IMR-90 (cell line): ENCODE measurements around the gene RPA3. TPM values are rescaled to one million over a fixed set of nuclear protein-coding genes. Genes with fewer than 3 reads are reported as not detected.

Experiments used
- ATAC-seq: fragments of 200-7000 bp; cut with Tn5 transposase; 2 replicates; pipeline ENCODE4 v1.9.1; 2020; ENCODE audit warnings: low read depth, mild to moderate bottlenecking, moderate library complexity
- BruUV-seq: library from RNA; stranded (reverse); fragments of 400-500 nt; replicated peaks from 2 replicates; lab custom pipeline; 2021; lab: Mats Ljungman, UMichigan
- CTCF ChIA-PET: fragments of 300-600 bp; formaldehyde crosslinking; extraction: SDS; loops from one replicate; lab custom pipeline; 2021; ENCODE audit warnings: antibody characterized with exemption; lab: Yijun Ruan, JAX
- POLR2A ChIA-PET: fragments of 300-600 bp; sonication (Branson Sonifier 250); formaldehyde crosslinking; loops from one replicate; lab custom pipeline; 2022; ENCODE audit warnings: antibody characterized with exemption; ENCODE audit not compliant: unreplicated experiment; lab: Charles Lee
- DNase-seq: peaks from one replicate; pipeline ENCODE4 v3.0.0; 2013
- H2AFZ ChIP-seq: replicated peaks from 2 replicates; pipeline ENCODE3; 2013; ENCODE audit warnings: low read length, mild to moderate bottlenecking; ENCODE audit not compliant: poor library complexity
- H2AK5ac ChIP-seq: 2 replicates; pipeline ENCODE4 v1.6.1; 2013; ENCODE audit warnings: low read depth, low read length, inconsistent platforms
- H2AK9ac ChIP-seq: replicated peaks from 2 replicates; pipeline ENCODE3; 2013; ENCODE audit warnings: mild to moderate bottlenecking, low read depth, low read length, moderate library complexity; ENCODE audit not compliant: poor library complexity
- H2BK120ac ChIP-seq: 2 replicates; pipeline ENCODE4 v1.6.1; 2013; ENCODE audit warnings: low read depth, low read length, inconsistent platforms
- H2BK15ac ChIP-seq: 3 replicates; pipeline ENCODE4 v1.6.1; 2013; ENCODE audit warnings: low read depth, low read length, inconsistent platforms
- H2BK20ac ChIP-seq: 2 replicates; pipeline ENCODE4 v1.6.1; 2013; ENCODE audit warnings: low read depth, mild to moderate bottlenecking, inconsistent platforms, low read length, moderate library complexity
- H2BK5ac ChIP-seq: 2 replicates; pipeline ENCODE4 v1.6.1; 2013; ENCODE audit warnings: mild to moderate bottlenecking, low read depth, low read length, inconsistent platforms; ENCODE audit not compliant: poor library complexity, severe bottlenecking
- H3K14ac ChIP-seq: replicated peaks from 2 replicates; pipeline ENCODE4 v1.6.1; 2013; ENCODE audit warnings: low read depth, low read length, inconsistent platforms
- H3K18ac ChIP-seq: 2 replicates; pipeline ENCODE4 v1.6.1; 2013; ENCODE audit warnings: low read depth, low read length, control low read depth
- H3K23ac ChIP-seq: 2 replicates; pipeline ENCODE4 v1.6.1; 2013; ENCODE audit warnings: low read depth, low read length, inconsistent platforms
- H3K27ac ChIP-seq: 2 replicates; pipeline ENCODE4 v1.5.1; 2013; ENCODE audit warnings: mild to moderate bottlenecking, control low read depth, low read length; ENCODE audit not compliant: insufficient read depth
- H3K27me3 ChIP-seq: 2 replicates; pipeline ENCODE4 v1.6.1; 2013; ENCODE audit warnings: low read length; ENCODE audit not compliant: control insufficient read depth, insufficient read depth
- H3K36me3 ChIP-seq: 2 replicates; pipeline ENCODE4 v1.6.1; 2013; ENCODE audit warnings: low read length, mixed read lengths; ENCODE audit not compliant: control insufficient read depth, insufficient read depth
- H3K4ac ChIP-seq: 2 replicates; pipeline ENCODE4 v1.6.1; 2013; ENCODE audit warnings: low read depth, low read length, inconsistent platforms
- H3K4me1 ChIP-seq: 2 replicates; pipeline ENCODE4 v1.6.1; 2013; ENCODE audit warnings: low read length, mixed read lengths; ENCODE audit not compliant: control insufficient read depth, insufficient read depth
- H3K4me2 ChIP-seq: 2 replicates; pipeline ENCODE4 v1.6.1; 2013; ENCODE audit warnings: low read depth, mild to moderate bottlenecking, control low read depth, low read length, moderate library complexity
- H3K4me3 ChIP-seq: 2 replicates; pipeline ENCODE4 v1.5.1; 2013; ENCODE audit warnings: low read depth, mild to moderate bottlenecking, control low read depth, low read length, moderate library complexity; ENCODE audit not compliant: insufficient read depth
- H3K56ac ChIP-seq: 2 replicates; pipeline ENCODE4 v1.6.1; 2013; ENCODE audit warnings: low read length, inconsistent platforms; ENCODE audit not compliant: insufficient read depth; ENCODE audit errors: extremely low read depth
- H3K79me1 ChIP-seq, 2 experiments: 2 replicates each; pipeline ENCODE4 v1.6.1; 2013; ENCODE audit warnings: low read length in 2 of 2, inconsistent platforms in 1 of 2, low read depth in 1 of 2
- H3K9ac ChIP-seq: 2 replicates; pipeline ENCODE4 v1.6.1; 2013; ENCODE audit warnings: low read depth, low read length, control low read depth
- H3K9me1 ChIP-seq: 2 replicates; pipeline ENCODE4 v1.6.1; 2013; ENCODE audit warnings: low read length, inconsistent platforms; ENCODE audit not compliant: insufficient read depth
- H3K9me3 ChIP-seq: 2 replicates; pipeline ENCODE4 v1.6.1; 2013; ENCODE audit warnings: low read length; ENCODE audit not compliant: control insufficient read depth, insufficient read depth
- H4K20me1 ChIP-seq: 2 replicates; pipeline ENCODE4 v1.6.1; 2013; ENCODE audit warnings: low read length, inconsistent platforms; ENCODE audit not compliant: insufficient read depth
- H4K5ac ChIP-seq: 2 replicates; pipeline ENCODE4 v1.6.1; 2013; ENCODE audit warnings: mild to moderate bottlenecking, low read depth, low read length, control low read depth
- H4K8ac ChIP-seq, 2 experiments: 2 replicates each; pipeline ENCODE4 v1.6.1; 2013; ENCODE audit warnings: low read depth in 2 of 2, low read length in 2 of 2, control low read depth in 1 of 2, inconsistent platforms in 1 of 2
- H4K91ac ChIP-seq: 2 replicates; pipeline ENCODE4 v1.6.1; 2013; ENCODE audit warnings: low read depth, low read length, inconsistent platforms; ENCODE audit not compliant: insufficient read depth
- CHD1 ChIP-seq: IDR thresholded peaks from 2 replicates; pipeline ENCODE4 v1.6.1; 2012; ENCODE audit warnings: low read depth, low read length, improper control_type of control experiment
- CTCF ChIP-seq: conservative IDR thresholded peaks from 2 replicates; pipeline ENCODE4 v1.5.1; 2012; ENCODE audit warnings: mild to moderate bottlenecking, low read depth, low read length, improper control_type of control experiment
- MAFK ChIP-seq: IDR thresholded peaks from 2 replicates; pipeline ENCODE4 v1.6.1; 2012; ENCODE audit warnings: low read depth, low read length, improper control_type of control experiment
- MXI1 ChIP-seq: IDR thresholded peaks from 2 replicates; pipeline ENCODE4 v1.6.1; 2012; ENCODE audit warnings: low read depth, mild to moderate bottlenecking, low read length, moderate library complexity, borderline replicate concordance
- NFE2L2 ChIP-seq: fragments of 150-350 bp; IDR thresholded peaks from 2 replicates; pipeline ENCODE4 v1.6.1; 2016; ENCODE audit warnings: low read depth, mild to moderate bottlenecking, low read length
- RCOR1 ChIP-seq: IDR thresholded peaks from 2 replicates; pipeline ENCODE4 v1.6.1; 2012; ENCODE audit warnings: mild to moderate bottlenecking, low read length, improper control_type of control experiment; ENCODE audit not compliant: insufficient replicate concordance
- RFX5 ChIP-seq: IDR thresholded peaks from 2 replicates; pipeline ENCODE4 v1.8.0; 2012; ENCODE audit warnings: low read depth, mild to moderate bottlenecking, low read length, moderate library complexity
- dilution Hi-C: fragments of 300-500 bp; cut with HindIII; formaldehyde crosslinking; loops from one replicate; pipeline ENCODE4 v1.14.3; 2018; ENCODE audit warnings: low sequenced_read_pairs; ENCODE audit not compliant: unreplicated experiment
- in situ Hi-C: fragments of 300-500 bp; cut with MboI; formaldehyde crosslinking; loops from 3 replicates; pipeline ENCODE4 v1.14.3; 2019; ENCODE audit warnings: low sequenced_read_pairs, inconsistent platforms, mixed read lengths
- intact Hi-C: fragments of 100-400 bp; cut with micrococcal nuclease; formaldehyde crosslinking; loops from 2 replicates; pipeline ENCODE4 v1.10.0; 2022
- polyA plus RNA-seq, 3 experiments: library from polyadenylated mRNA; depleted of rRNA; stranded (reverse); fragments of >200 nt; gene quantifications; 2 replicates each; pipeline ENCODE4 v1.2.3, GENCODE V29; 2012; ENCODE audit warnings: low replicate concordance in 1 of 3
- total RNA-seq: library from RNA; depleted of rRNA; stranded (reverse); fragments of >200 nt; gene quantifications from 2 replicates; pipeline ENCODE4 v1.2.3, GENCODE V29; 2012
- TF ChIP-seq, protein P1 (sequence below): fragments of 150-350 bp; IDR thresholded peaks from 2 replicates; pipeline ENCODE4 v1.6.1; 2017; ENCODE audit warnings: mild to moderate bottlenecking, antibody characterized with exemption, low read length, low read depth

RPA3 gene
- total and polyA plus RNA-seq, 2 of the 4 experiments (the other 2 are of a cell fraction) = 12.7 to 21.1 TPM

DNA sequence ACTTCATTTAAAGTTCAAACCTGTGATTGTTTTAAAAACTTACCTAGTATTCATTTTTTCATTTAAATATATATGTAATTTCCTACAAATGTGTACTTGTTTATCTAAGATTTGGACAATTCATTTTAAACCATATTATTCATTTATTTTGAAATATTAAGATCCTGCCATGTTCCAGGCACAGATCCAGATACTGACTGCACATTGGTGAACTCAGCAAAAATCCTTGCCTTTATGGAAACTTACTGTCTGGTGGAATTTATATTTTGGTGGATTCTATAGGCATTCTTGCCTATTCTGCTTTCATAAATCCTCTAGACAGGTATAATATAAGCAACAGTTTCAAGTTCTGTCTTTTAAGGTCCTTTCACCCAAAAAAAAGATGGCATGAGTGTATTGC lies 48.3 kb upstream of the RPA3 start:
- Histone ChIP-seq H3K4ac (no peak overlapping the region), H3K23ac (no peak overlapping the region), H3K4me3 (no peak overlapping the region), H3K27ac (no peak overlapping the region), H4K91ac (no peak overlapping the region), H2AFZ (no peak overlapping the region), H3K9me3 (no peaks in the 10 kb centered on the region), H2BK120ac (no peak overlapping the region), H3K4me1 (peaks cover 13% of the 10 kb centered on the region), H2BK20ac (no peak overlapping the region), H2AK9ac (no peak overlapping the region), H3K27me3 (no peaks in the 10 kb centered on the region), H3K79me1 (no peaks in the 10 kb centered on the region; a peak in 1 of 4 replicates), H2BK5ac (no peak overlapping the region), H3K18ac (no peak overlapping the region), H3K36me3 (no peaks in the 10 kb centered on the region), H3K14ac (no peak overlapping the region), H2BK15ac (no peak overlapping the region), H4K8ac (no peak overlapping the region), H3K4me2 (no peak overlapping the region), H4K5ac (no peak overlapping the region), H3K9me1 (no peaks in the 10 kb centered on the region; the same call in 1 of the 2 replicates), H4K20me1 (no peaks in the 10 kb centered on the region), H3K9ac (no peak overlapping the region), H2AK5ac (no peak overlapping the region), H3K56ac (no peak overlapping the region)
- no TSS peak for BruUV-seq
- ChIA-PET CTCF (interaction anchor here (0.7 kb wide), 1 partner anchor 207 kb away, joined by 3 read pairs; no protein-coding TSS in a partner anchor), POLR2A (no interaction called here)
- DNase-seq (peak; percentile 21), ATAC-seq (no peak)
- in situ Hi-C loops = loop anchor here (25.0 kb wide), 1 partner anchor 329 kb away; no protein-coding TSS in a partner anchor
- dilution Hi-C loops = no loop called here
- intact Hi-C loops = no loop called here
- no peak for TF ChIP-seq RCOR1
- no peak for TF ChIP-seq MAFK
- TF ChIP-seq, protein P1, sequence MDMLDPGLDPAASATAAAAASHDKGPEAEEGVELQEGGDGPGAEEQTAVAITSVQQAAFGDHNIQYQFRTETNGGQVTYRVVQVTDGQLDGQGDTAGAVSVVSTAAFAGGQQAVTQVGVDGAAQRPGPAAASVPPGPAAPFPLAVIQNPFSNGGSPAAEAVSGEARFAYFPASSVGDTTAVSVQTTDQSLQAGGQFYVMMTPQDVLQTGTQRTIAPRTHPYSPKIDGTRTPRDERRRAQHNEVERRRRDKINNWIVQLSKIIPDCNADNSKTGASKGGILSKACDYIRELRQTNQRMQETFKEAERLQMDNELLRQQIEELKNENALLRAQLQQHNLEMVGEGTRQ = no peak
- no peak for TF ChIP-seq NFE2L2
- no peak for TF ChIP-seq CHD1
- TF ChIP-seq CTCF = no peak
- TF ChIP-seq RFX5 = no peak
- TF ChIP-seq MXI1 = no peak
